Breast epithelium (tissue), 4 donors: Measurements from ENCODE around the gene CHN2. TPM values are rescaled to one million over a fixed set of nuclear protein-coding genes. Genes with fewer than 3 reads are reported as not detected.

Experiments used
- DNase-seq, 2 donors: peaks; one replicate each; pipeline ENCODE4 v3.0.0-alpha.2; 2019; ENCODE audit warnings: low spot score in 2 of 2
- H3K27ac ChIP-seq, 2 donors: fragments of 200-600 bp; sonication (generic) in 1 of 2; one replicate each; pipeline ENCODE4 v1.5.1; 2016 to 2019; ENCODE audit warnings: mild to moderate bottlenecking in 1 of 2
- H3K27me3 ChIP-seq, 2 donors: fragments of 200-600 bp; sonication (generic) in 1 of 2; one replicate each; pipeline versions ENCODE4 v1.5.1 to v1.6.0; 2017 to 2019; ENCODE audit warnings: control low read depth in 1 of 2, mild to moderate bottlenecking in 1 of 2
- H3K36me3 ChIP-seq: fragments of 200-600 bp; one replicate; pipeline ENCODE4 v1.5.1; 2019
- H3K4me1 ChIP-seq, 2 donors: fragments of 200-600 bp; sonication (generic); one replicate each; pipeline ENCODE4 v1.5.1; 2016 to 2019; ENCODE audit warnings: control low read depth in 1 of 2
- H3K4me3 ChIP-seq, 3 donors: fragments of 200-600 bp; sonication (generic); 1 replicate in 2 of 3; 2 replicates in 1 of 3; pipeline ENCODE4 v1.5.1; 2016 to 2019; ENCODE audit warnings: mild to moderate bottlenecking in 3 of 3, moderate library complexity in 2 of 3
- H3K9me3 ChIP-seq, 2 donors: fragments of 200-600 bp; sonication (generic) in 1 of 2; one replicate each; pipeline ENCODE4 v1.5.1; 2016 to 2019; ENCODE audit warnings: control low read depth in 1 of 2
- CTCF ChIP-seq, 3 donors: fragments of 450-650 bp; IDR thresholded peaks; one replicate each; pipeline ENCODE4 v1.5.1; 2016 to 2017; ENCODE audit warnings: antibody characterized with exemption in 3 of 3, mild to moderate bottlenecking in 3 of 3, moderate library complexity in 3 of 3
- POLR2A ChIP-seq: fragments of 450-650 bp; IDR thresholded peaks from one replicate; pipeline ENCODE4 v1.6.1; 2016; ENCODE audit warnings: antibody characterized with exemption, mild to moderate bottlenecking, moderate library complexity
- POLR2AphosphoS5 ChIP-seq, 3 donors: sonication (generic); formaldehyde crosslinking; IDR thresholded peaks; one replicate each; pipeline ENCODE4 v1.6.1; 2017; ENCODE audit warnings: antibody characterized with exemption in 3 of 3
- intact Hi-C: fragments of 100-400 bp; cut with DNase I; formaldehyde crosslinking; loops from one replicate; pipeline ENCODE4 v1.15.1; 2023; ENCODE audit warnings: low total_unique reads
- total RNA-seq, 3 donors: library from RNA; depleted of rRNA; stranded (reverse); fragments of >200 nt; gene quantifications; one replicate each; pipeline ENCODE4 v1.1.0, GENCODE V29; 2016

The CHN2 gene
- total RNA-seq, 3 donors from 2014 or later, result 6.3 to 17.1 (median 7.9) TPM

GRCh38 chr7:29292886-29293658, 98.5 kb downstream of the CHN2 start:
- Histone ChIP-seq H3K4me3 (no peak overlapping the region), H3K27me3 (no peaks in the 10 kb centered on the region)
- DNase-seq, result no peak

GRCh38 chr7:29296421-29296820, 101.8 kb downstream of the CHN2 start:
- Histone ChIP-seq H3K4me3 (no peak overlapping the region), H3K4me1 (no peaks in the 10 kb centered on the region), H3K27ac (no peak overlapping the region), H3K36me3 (no peaks in the 10 kb centered on the region), H3K9me3 (no peaks in the 10 kb centered on the region), H3K27me3 (no peaks in the 10 kb centered on the region)
- no peak for TF ChIP-seq POLR2AphosphoS5 (IDR thresholded peaks at IDR 0.05)
- TF ChIP-seq POLR2A, result no peak
- TF ChIP-seq CTCF (IDR thresholded peaks at IDR 0.05), result no peak
- intact Hi-C loops, result no loop called here
- no peak for DNase-seq

More at GRCh38 chr7:29292886-29293658, 98.5 kb downstream of the CHN2 start:
- Histone ChIP-seq H3K27ac (no peak overlapping the region), H3K9me3 (no peaks in the 10 kb centered on the region), H3K4me1 (no peaks in the 10 kb centered on the region), H3K36me3 (no peaks in the 10 kb centered on the region)
- intact Hi-C loops, result no loop called here
- TF ChIP-seq POLR2AphosphoS5 (IDR thresholded peaks at IDR 0.05) (no peak), CTCF (IDR thresholded peaks at IDR 0.05) (no peak), POLR2A (no peak)

- H3K4me1 ChIP-seq, result no peaks in the 10 kb centered on the region
- no peak for TF ChIP-seq POLR2AphosphoS5 (IDR thresholded peaks at IDR 0.05)
- no peak for TF ChIP-seq CTCF (IDR thresholded peaks at IDR 0.05)
- TF ChIP-seq POLR2A, result no peak
Observed at GRCh38 chr7:29297194-29297890, 102.8 kb downstream of the CHN2 start.

GRCh38 chr7:29299086-29299485, 104.5 kb downstream of the CHN2 start:
- H3K27me3 ChIP-seq, result no peaks in the 10 kb centered on the region
- H3K4me1 ChIP-seq, result no peaks in the 10 kb centered on the region
- intact Hi-C loops, result no loop called here
- no peak overlapping the region for H3K4me3 ChIP-seq
- H3K27ac ChIP-seq, result no peak overlapping the region
- no peaks in the 10 kb centered on the region for H3K9me3 ChIP-seq
- no peak for DNase-seq
- TF ChIP-seq CTCF (IDR thresholded peaks at IDR 0.05), result no peak
- TF ChIP-seq POLR2A, result no peak
- TF ChIP-seq POLR2AphosphoS5 (IDR thresholded peaks at IDR 0.05), result no peak
- no peaks in the 10 kb centered on the region for H3K36me3 ChIP-seq

More at GRCh38 chr7:29297194-29297890, 102.8 kb downstream of the CHN2 start:
- intact Hi-C loops, result no loop called here
- Histone ChIP-seq H3K9me3 (no peaks in the 10 kb centered on the region), H3K36me3 (no peaks in the 10 kb centered on the region), H3K4me3 (no peak overlapping the region), H3K27me3 (no peaks in the 10 kb centered on the region), H3K27ac (no peak overlapping the region)
- DNase-seq, result no peak

- Histone ChIP-seq H3K27me3 (no peaks in the 10 kb centered on the region), H3K4me3 (no peak overlapping the region), H3K4me1 (no peaks in the 10 kb centered on the region), H3K9me3 (no peaks in the 10 kb centered on the region), H3K27ac (no peak overlapping the region), H3K36me3 (no peaks in the 10 kb centered on the region)
- TF ChIP-seq POLR2A (no peak), CTCF (IDR thresholded peaks at IDR 0.05) (no peak), POLR2AphosphoS5 (IDR thresholded peaks at IDR 0.05) (no peak)
- intact Hi-C loops, result no loop called here
- DNase-seq, result no peak
Observed at GRCh38 chr7:29300026-29300480, 105.5 kb downstream of the CHN2 start.
